Keratinocyte (primary cell): ENCODE measurements around the gene CBLB. TPM values are rescaled to one million over a fixed set of nuclear protein-coding genes. Genes with fewer than 3 reads are reported as not detected.

Experiments
- DNase-seq: peaks from one replicate; pipeline ENCODE4 v3.0.0-alpha.2; 2011; ENCODE audit warnings: low read depth, missing footprints, low spot score
- FAIRE-seq: peaks from 2 replicates; lab custom pipeline; 2011; peaks lifted over from hg19 to GRCh38; lab: Jason Lieb, UNC
- H2AFZ ChIP-seq: 2 replicates; pipeline ENCODE4 v1.6.0; 2012; ENCODE audit warnings: low read length, control low read depth, inconsistent platforms; ENCODE audit not compliant: control insufficient read depth
- H3K27ac ChIP-seq: 2 replicates; pipeline ENCODE4 v1.5.1; 2011; ENCODE audit warnings: low read length; ENCODE audit not compliant: control insufficient read depth, insufficient read depth
- H3K27me3 ChIP-seq: 3 replicates; pipeline ENCODE4 v1.6.0; 2011; ENCODE audit warnings: low read length; ENCODE audit not compliant: control insufficient read depth, insufficient read depth; ENCODE audit errors: extremely low read depth
- H3K36me3 ChIP-seq, 2 experiments: 2 replicates in 1 of 2; 3 replicates in 1 of 2; pipeline ENCODE4 v1.5.1; 2011; ENCODE audit warnings: low read length in 2 of 2, mild to moderate bottlenecking in 1 of 2; ENCODE audit not compliant: control insufficient read depth in 2 of 2, insufficient read depth in 2 of 2; ENCODE audit errors: extremely low read depth in 1 of 2
- H3K4me1 ChIP-seq: 3 replicates; pipeline ENCODE4 v1.5.1; 2011; ENCODE audit warnings: low read length; ENCODE audit not compliant: control insufficient read depth, insufficient read depth; ENCODE audit errors: extremely low read depth
- H3K4me2 ChIP-seq: 3 replicates; pipeline ENCODE4 v1.6.0; 2011; ENCODE audit warnings: low read depth, low read length; ENCODE audit not compliant: control insufficient read depth, insufficient read depth; ENCODE audit errors: extremely low read depth
- H3K4me3 ChIP-seq, 3 experiments: fragments of 200-600 bp in 1 of 3; sonication (generic) in 1 of 3; 2 replicates in 2 of 3; 3 replicates in 1 of 3; pipeline ENCODE4 v1.5.1; 2011 to 2016; ENCODE audit warnings: low read length in 3 of 3, mild to moderate bottlenecking in 3 of 3, control low read depth in 2 of 3, inconsistent platforms in 1 of 3, low read depth in 1 of 3, mixed read lengths in 1 of 3, mixed run types in 1 of 3, moderate library complexity in 1 of 3; ENCODE audit not compliant: control insufficient read depth in 2 of 3, insufficient read depth in 2 of 3; ENCODE audit errors: extremely low read depth in 1 of 3
- H3K79me2 ChIP-seq: 2 replicates; pipeline ENCODE4 v1.6.0; 2012; ENCODE audit warnings: low read length; ENCODE audit not compliant: control insufficient read depth, insufficient read depth
- H3K9ac ChIP-seq: 3 replicates; pipeline ENCODE4 v1.6.0; 2011; ENCODE audit warnings: low read length; ENCODE audit not compliant: control insufficient read depth, insufficient read depth; ENCODE audit errors: extremely low read depth
- H3K9me1 ChIP-seq: 3 replicates; pipeline ENCODE4 v1.6.0; 2011; ENCODE audit warnings: low read length; ENCODE audit not compliant: control insufficient read depth, insufficient read depth; ENCODE audit errors: extremely low read depth
- H3K9me3 ChIP-seq: 2 replicates; pipeline ENCODE4 v1.5.1; 2012; ENCODE audit warnings: low read depth, low read length; ENCODE audit not compliant: control insufficient read depth
- H4K20me1 ChIP-seq: 3 replicates; pipeline ENCODE4 v1.6.0; 2011; ENCODE audit warnings: low read length; ENCODE audit not compliant: control insufficient read depth, insufficient read depth; ENCODE audit errors: extremely low read depth
- CTCF ChIP-seq, 3 experiments: IDR thresholded peaks in 1 of 3; conservative IDR thresholded peaks in 1 of 3; optimal IDR thresholded peaks in 1 of 3; 2 replicates in 2 of 3; 3 replicates in 1 of 3; pipeline versions ENCODE3 to v1.5.1; 2011; ENCODE audit warnings: low read length in 3 of 3, mild to moderate bottlenecking in 3 of 3, moderate library complexity in 2 of 3, control low read depth in 1 of 3, inconsistent platforms in 1 of 3; ENCODE audit not compliant: insufficient read depth in 2 of 3; ENCODE audit errors: extremely low read depth in 1 of 3
- EZH2 ChIP-seq: IDR thresholded peaks from one replicate; pipeline ENCODE4 v1.6.1; 2012; ENCODE audit warnings: inconsistent platforms, mild to moderate bottlenecking, low read length, moderate library complexity
- dilution Hi-C: fragments of 300-500 bp; cut with MboI; formaldehyde crosslinking; loops from one replicate; pipeline ENCODE4 v1.7.0; 2020; ENCODE audit warnings: low sequenced_read_pairs; ENCODE audit not compliant: extremely low pct_ligation_motif_present
- polyA plus RNA-seq, 5 experiments: library from polyadenylated mRNA; depleted of rRNA in 3 of 5; stranded (reverse) in 3 of 5; stranded (forward) in 1 of 5; unstranded in 1 of 5; fragments of >200 nt; gene quantifications; 1 replicate in 1 of 5; 2 replicates in 3 of 5; 3 replicates in 1 of 5; pipeline versions ENCODE4 v1.2.1 to v1.2.3, GENCODE V29; 2011 to 2012; ENCODE audit warnings: missing spikeins in 2 of 5, low read depth in 1 of 5, low replicate concordance in 1 of 5

Gene CBLB
- polyA plus RNA-seq, 1 donor (not counting 4 experiments of a cell fraction or from before 2014, with no cell fraction given), result 13.6 TPM

GRCh38 chr3:105791919-105792786, 76.7 kb downstream of the CBLB start:
- Histone ChIP-seq H2AFZ (no peak overlapping the region), H3K9me1 (no peaks in the 10 kb centered on the region), H3K4me3 (no peak overlapping the region), H3K27me3 (no peaks in the 10 kb centered on the region), H3K9me3 (no peaks in the 10 kb centered on the region), H3K36me3 (no peaks in the 10 kb centered on the region), H3K4me1 (peaks cover 4% of the 10 kb centered on the region), H3K27ac (no peak overlapping the region), H3K4me2 (no peak overlapping the region), H3K9ac (no peak overlapping the region), H3K79me2 (no peaks in the 10 kb centered on the region), H4K20me1 (no peaks in the 10 kb centered on the region)
- TF ChIP-seq EZH2, result no peak
- no peak for TF ChIP-seq CTCF (optimal IDR thresholded peaks at IDR 0.05 in 1 of 3, IDR thresholded peaks at IDR 0.05 in 1 of 3, conservative IDR thresholded peaks at IDR 0.05 in 1 of 3; ENCODE audit: extremely low read depth in 1 of 3, insufficient read depth in 2 of 3, low read length in 3 of 3)
- DNase-seq (no peak), FAIRE-seq (no peak)
- dilution Hi-C loops, result no loop called here

DNA sequence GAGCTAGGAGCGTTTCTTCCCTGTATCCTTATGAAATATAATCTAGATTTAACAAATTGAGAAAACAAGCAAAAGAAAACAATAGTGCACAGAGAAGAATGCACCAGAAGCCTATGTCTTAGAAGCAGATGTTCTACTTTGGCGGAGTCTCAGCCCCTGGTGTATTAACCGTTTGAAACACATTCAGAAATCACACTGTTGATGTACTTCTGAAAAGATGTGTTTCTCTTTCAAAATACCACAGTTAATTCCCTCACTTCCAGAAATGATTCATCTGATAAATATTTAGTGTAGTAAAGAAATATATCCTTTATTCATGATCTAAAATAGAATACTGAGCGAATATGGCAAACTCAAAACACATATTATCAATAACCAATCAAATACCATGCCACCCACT, 77.7 kb downstream of the CBLB start:
- Histone ChIP-seq H3K36me3 (no peaks in the 10 kb centered on the region), H4K20me1 (no peaks in the 10 kb centered on the region), H3K9me1 (no peaks in the 10 kb centered on the region), H3K9me3 (no peaks in the 10 kb centered on the region), H3K9ac (no peak overlapping the region), H2AFZ (no peak overlapping the region), H3K79me2 (no peaks in the 10 kb centered on the region), H3K27me3 (no peaks in the 10 kb centered on the region), H3K4me1 (peaks cover 4% of the 10 kb centered on the region), H3K27ac (no peak overlapping the region), H3K4me2 (no peak overlapping the region), H3K4me3 (no peak overlapping the region)
- FAIRE-seq (no peak), DNase-seq (no peak)
- dilution Hi-C loops, result no loop called here
- TF ChIP-seq EZH2 (no peak), CTCF (optimal IDR thresholded peaks at IDR 0.05 in 1 of 3, IDR thresholded peaks at IDR 0.05 in 1 of 3, conservative IDR thresholded peaks at IDR 0.05 in 1 of 3; ENCODE audit: extremely low read depth in 1 of 3, insufficient read depth in 2 of 3, low read length in 3 of 3) (no peak)
